SK-N-SH treated with all-trans-retinoic acid at 6 μM for 48 hours (cell line): Measurements from ENCODE around the gene IFI27L1.

Experiments
- ARNTL ChIP-seq: fragments of 450-650 bp; formaldehyde crosslinking; IDR thresholded peaks from 2 replicates; pipeline ENCODE4 v1.5.0; 2020; ENCODE audit warnings: low read depth, mild to moderate bottlenecking, moderate library complexity, borderline replicate concordance
- BACH2 ChIP-seq: fragments of 250-450 bp; sonication (Bioruptor Pico); IDR thresholded peaks from 2 replicates; pipeline ENCODE4 v1.9.0; 2021; ENCODE audit warnings: mild to moderate bottlenecking, borderline replicate concordance
- GLIS3 ChIP-seq: fragments of 250-450 bp; sonication (Bioruptor Pico); IDR thresholded peaks from 2 replicates; pipeline ENCODE4 v1.5.0; 2020; ENCODE audit warnings: mild to moderate bottlenecking, moderate library complexity
- OSR1 ChIP-seq: fragments of 250-450 bp; sonication (Bioruptor Pico); IDR thresholded peaks from 2 replicates; pipeline ENCODE4 v1.8.0; 2022; ENCODE audit warnings: moderate library complexity, mild to moderate bottlenecking, inconsistent platforms
- RARB ChIP-seq: fragments of 250-450 bp; sonication (Bioruptor Pico); IDR thresholded peaks from 2 replicates; pipeline ENCODE4 v1.8.0; 2021; ENCODE audit warnings: mild to moderate bottlenecking, moderate library complexity
- ZFP3 ChIP-seq: fragments of 250-450 bp; sonication (Bioruptor Pico); IDR thresholded peaks from 2 replicates; pipeline ENCODE4 v1.5.0; 2020; ENCODE audit warnings: mild to moderate bottlenecking, moderate library complexity
- ZNF8 ChIP-seq: fragments of 450-650 bp; formaldehyde crosslinking; IDR thresholded peaks from 2 replicates; pipeline ENCODE4 v1.5.0; 2020; ENCODE audit warnings: mild to moderate bottlenecking, moderate library complexity
- TF ChIP-seq, protein P1 (sequence below): fragments of 250-450 bp; sonication (Bioruptor Pico); IDR thresholded peaks from 2 replicates; pipeline ENCODE4 v1.5.1; 2020; ENCODE audit warnings: low read depth, mild to moderate bottlenecking, moderate library complexity
- TF ChIP-seq, protein P2 (sequence below): fragments of 250-450 bp; sonication (Bioruptor Pico); IDR thresholded peaks from 2 replicates; pipeline ENCODE4 v1.8.0; 2021; ENCODE audit warnings: low read depth, mild to moderate bottlenecking, moderate library complexity, borderline replicate concordance

DNA sequence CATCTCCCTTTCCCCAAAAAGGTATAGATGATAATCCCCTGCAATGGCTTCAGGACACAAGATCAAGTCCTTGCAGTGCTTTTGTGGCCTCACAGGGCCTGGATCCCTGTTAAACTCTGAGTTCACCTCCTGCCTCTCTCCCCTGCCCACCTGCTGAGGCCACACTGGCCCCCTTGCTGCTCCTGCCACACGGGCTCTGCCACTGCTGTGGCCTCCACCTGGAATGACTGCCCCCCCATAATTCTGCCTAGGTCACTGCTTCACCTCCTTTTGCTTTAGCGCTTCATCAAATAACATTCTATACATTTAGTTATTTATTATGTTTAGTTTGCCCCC, 28.8 kb downstream of the IFI27L1 start:
- no peak for TF ChIP-seq ARNTL (CRISPR knock-in tag)
- TF ChIP-seq ZFP3 (CRISPR knock-in tag), result no peak
- TF ChIP-seq BACH2, result no peak
- TF ChIP-seq, protein P1, sequence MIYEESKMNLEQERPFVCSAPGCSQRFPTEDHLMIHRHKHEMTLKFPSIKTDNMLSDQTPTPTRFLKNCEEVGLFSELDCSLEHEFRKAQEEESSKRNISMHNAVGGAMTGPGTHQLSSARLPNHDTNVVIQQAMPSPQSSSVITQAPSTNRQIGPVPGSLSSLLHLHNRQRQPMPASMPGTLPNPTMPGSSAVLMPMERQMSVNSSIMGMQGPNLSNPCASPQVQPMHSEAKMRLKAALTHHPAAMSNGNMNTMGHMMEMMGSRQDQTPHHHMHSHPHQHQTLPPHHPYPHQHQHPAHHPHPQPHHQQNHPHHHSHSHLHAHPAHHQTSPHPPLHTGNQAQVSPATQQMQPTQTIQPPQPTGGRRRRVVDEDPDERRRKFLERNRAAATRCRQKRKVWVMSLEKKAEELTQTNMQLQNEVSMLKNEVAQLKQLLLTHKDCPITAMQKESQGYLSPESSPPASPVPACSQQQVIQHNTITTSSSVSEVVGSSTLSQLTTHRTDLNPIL (CRISPR knock-in tag), result no peak
- TF ChIP-seq, protein P2, sequence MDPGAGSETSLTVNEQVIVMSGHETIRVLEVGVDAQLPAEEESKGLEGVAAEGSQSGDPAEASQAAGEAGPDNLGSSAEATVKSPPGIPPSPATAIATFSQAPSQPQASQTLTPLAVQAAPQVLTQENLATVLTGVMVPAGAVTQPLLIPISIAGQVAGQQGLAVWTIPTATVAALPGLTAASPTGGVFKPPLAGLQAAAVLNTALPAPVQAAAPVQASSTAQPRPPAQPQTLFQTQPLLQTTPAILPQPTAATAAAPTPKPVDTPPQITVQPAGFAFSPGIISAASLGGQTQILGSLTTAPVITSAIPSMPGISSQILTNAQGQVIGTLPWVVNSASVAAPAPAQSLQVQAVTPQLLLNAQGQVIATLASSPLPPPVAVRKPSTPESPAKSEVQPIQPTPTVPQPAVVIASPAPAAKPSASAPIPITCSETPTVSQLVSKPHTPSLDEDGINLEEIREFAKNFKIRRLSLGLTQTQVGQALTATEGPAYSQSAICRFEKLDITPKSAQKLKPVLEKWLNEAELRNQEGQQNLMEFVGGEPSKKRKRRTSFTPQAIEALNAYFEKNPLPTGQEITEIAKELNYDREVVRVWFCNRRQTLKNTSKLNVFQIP (CRISPR knock-in tag), result no peak
- no peak for TF ChIP-seq ZNF8 (CRISPR knock-in tag)
- TF ChIP-seq RARB (CRISPR knock-in tag), result no peak
- TF ChIP-seq GLIS3 (CRISPR knock-in tag), result no peak
- TF ChIP-seq OSR1 (CRISPR knock-in tag), result no peak
